CD4-positive, alpha-beta T cell (primary cell): ENCODE measurements around the gene TAOK3. TPM values are rescaled to one million over a fixed set of nuclear protein-coding genes. Genes with fewer than 3 reads are reported as not detected.

Source experiments
- ATAC-seq: fragments of 200-7000 bp; cut with Tn5 transposase; one replicate; pipeline ENCODE4 v1.10.0; 2022; ENCODE audit warnings: mild to moderate bottlenecking; ENCODE audit not compliant: poor library complexity
- CTCF ChIA-PET: fragments of 350-600 bp; sonication (Branson Sonifier 250); formaldehyde crosslinking; loops from one replicate; lab custom pipeline; 2021; ENCODE audit warnings: antibody characterized with exemption, inconsistent platforms; lab: Charles Lee
- POLR2A ChIA-PET: fragments of 350-600 bp; sonication (Branson Sonifier 250); formaldehyde crosslinking; loops from one replicate; lab custom pipeline; 2021; ENCODE audit warnings: antibody characterized with exemption, inconsistent platforms; lab: Charles Lee
- DNase-seq, 14 experiments: peaks; one replicate each; pipeline ENCODE4 v3.0.0-alpha.2; 2013 to 2020; ENCODE audit warnings: mixed read lengths in 2 of 14
- H3K27ac ChIP-seq, 2 donors: one replicate each; pipeline versions ENCODE4 v1.5.1 to v1.7.0; 2013; ENCODE audit warnings: low read length in 2 of 2, low read depth in 1 of 2, mild to moderate bottlenecking in 1 of 2
- H3K27me3 ChIP-seq, 2 experiments: 1 replicate in 1 of 2; 2 replicates in 1 of 2; pipeline versions ENCODE4 v1.6.1 to v1.7.0; 2013; ENCODE audit warnings: low read length in 2 of 2, control low read depth in 1 of 2, mild to moderate bottlenecking in 1 of 2, moderate library complexity in 1 of 2; ENCODE audit not compliant: insufficient read depth in 2 of 2, control insufficient read depth in 1 of 2
- H3K36me3 ChIP-seq: one replicate; pipeline ENCODE4 v1.6.1; 2013; ENCODE audit warnings: low read length, control low read depth; ENCODE audit not compliant: insufficient read depth
- H3K4me1 ChIP-seq: one replicate; pipeline ENCODE4 v1.6.1; 2013; ENCODE audit warnings: low read length, control low read depth; ENCODE audit not compliant: insufficient read depth
- H3K4me3 ChIP-seq: one replicate; pipeline ENCODE4 v1.5.1; 2013; ENCODE audit warnings: mild to moderate bottlenecking, low read length, moderate library complexity
- H3K9me3 ChIP-seq, 2 experiments: 1 replicate in 1 of 2; 2 replicates in 1 of 2; pipeline versions ENCODE4 v1.6.1 to v1.7.0; 2013; ENCODE audit warnings: low read length in 2 of 2, mild to moderate bottlenecking in 2 of 2, control low read depth in 1 of 2, moderate library complexity in 1 of 2; ENCODE audit not compliant: control insufficient read depth in 1 of 2, insufficient read depth in 1 of 2
- H3K27ac Mint-ChIP-seq: one replicate; pipeline ENCODE4 v1.8.0; 2020; ENCODE audit warnings: mixed read lengths
- H3K27me3 Mint-ChIP-seq: one replicate; pipeline ENCODE4 v1.8.0; 2021; ENCODE audit warnings: mixed read lengths
- H3K36me3 Mint-ChIP-seq: one replicate; pipeline ENCODE4 v1.8.0; 2021; ENCODE audit warnings: low read depth, mixed read lengths
- H3K4me1 Mint-ChIP-seq: one replicate; pipeline ENCODE4 v1.8.0; 2021; ENCODE audit warnings: low read depth, mixed read lengths
- H3K4me3 Mint-ChIP-seq: one replicate; pipeline ENCODE4 v1.8.0; 2020; ENCODE audit warnings: mild to moderate bottlenecking, mixed read lengths
- H3K9me3 Mint-ChIP-seq: one replicate; pipeline ENCODE4 v1.8.0; 2020; ENCODE audit warnings: mixed read lengths
- intact Hi-C, 2 experiments: fragments of 100-400 bp; cut with DNase I in 1 of 2; cut with micrococcal nuclease in 1 of 2; formaldehyde crosslinking; loops; one replicate each; pipeline versions ENCODE4 v1.15.1 to v1.9.0; 2023 to 2025; cut with DNase I, micrococcal nuclease
- total RNA-seq, 174 experiments: library from RNA in 2 of 174; stranded (reverse) in 2 of 174; gene quantifications; one replicate each; pipeline ENCODE4 v1.2.3 and lab custom pipeline; 2021 to 2026
- TF ChIP-seq, protein P1 (sequence below): fragments of 200-600 bp; IDR thresholded peaks from one replicate; pipeline ENCODE4 v1.8.0; 2022; ENCODE audit warnings: antibody characterized with exemption, mild to moderate bottlenecking

Gene TAOK3
- total RNA-seq, 2 experiments from 2014 or later: 53.5 to 56.6 TPM

DNA sequence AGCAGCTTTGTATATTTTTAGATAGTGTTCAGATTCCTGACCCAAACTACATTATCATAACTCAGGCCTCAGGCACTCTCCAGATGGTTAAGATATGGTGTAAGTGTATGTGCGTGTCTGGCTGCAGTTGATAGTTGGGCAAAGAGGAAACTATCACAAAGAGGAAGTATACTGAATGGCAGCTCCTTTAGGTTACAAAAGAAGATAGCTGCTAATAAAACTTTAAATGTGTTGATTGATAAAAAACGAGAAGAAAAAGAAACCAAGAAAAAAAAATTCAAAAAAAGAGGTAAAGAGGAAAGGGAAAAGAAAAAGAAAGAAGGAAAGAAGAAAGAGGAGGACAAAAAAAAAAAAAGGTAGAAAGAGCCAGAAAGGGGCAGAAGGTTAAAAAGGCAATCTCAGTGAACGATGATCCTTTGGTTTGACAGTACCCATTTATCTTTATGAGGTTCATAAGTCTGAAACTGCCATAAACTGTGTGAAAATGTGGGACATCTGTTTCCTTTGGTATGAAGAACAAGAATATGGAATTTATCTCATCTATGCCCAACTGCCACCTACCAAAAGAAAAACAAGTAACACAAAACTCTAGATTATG is 42.2 kb downstream of the TAOK3 start:
- H3K4me3 ChIP-seq: no peak overlapping the region
- no peak overlapping the region for H3K4me3 Mint-ChIP-seq
- ATAC-seq (no peak), DNase-seq (peak in 3 of 14 experiments; percentile 6 to 38 (median 31))
- H3K4me1 ChIP-seq: no peaks in the 10 kb centered on the region
- H3K4me1 Mint-ChIP-seq: peaks cover 46% of the 10 kb centered on the region
- no peaks in the 10 kb centered on the region for H3K9me3 ChIP-seq
- intact Hi-C loops: no loop called here
- ChIA-PET POLR2A (interaction anchor here (0.6 kb wide), 1 partner anchor 1178 kb away, joined by 5 read pairs; no protein-coding TSS in a partner anchor), CTCF (no interaction called here)
- H3K27ac Mint-ChIP-seq: no peak overlapping the region
- H3K36me3 Mint-ChIP-seq: peaks cover 47% of the 10 kb centered on the region
- no peaks in the 10 kb centered on the region for H3K27me3 Mint-ChIP-seq
- TF ChIP-seq, protein P1, sequence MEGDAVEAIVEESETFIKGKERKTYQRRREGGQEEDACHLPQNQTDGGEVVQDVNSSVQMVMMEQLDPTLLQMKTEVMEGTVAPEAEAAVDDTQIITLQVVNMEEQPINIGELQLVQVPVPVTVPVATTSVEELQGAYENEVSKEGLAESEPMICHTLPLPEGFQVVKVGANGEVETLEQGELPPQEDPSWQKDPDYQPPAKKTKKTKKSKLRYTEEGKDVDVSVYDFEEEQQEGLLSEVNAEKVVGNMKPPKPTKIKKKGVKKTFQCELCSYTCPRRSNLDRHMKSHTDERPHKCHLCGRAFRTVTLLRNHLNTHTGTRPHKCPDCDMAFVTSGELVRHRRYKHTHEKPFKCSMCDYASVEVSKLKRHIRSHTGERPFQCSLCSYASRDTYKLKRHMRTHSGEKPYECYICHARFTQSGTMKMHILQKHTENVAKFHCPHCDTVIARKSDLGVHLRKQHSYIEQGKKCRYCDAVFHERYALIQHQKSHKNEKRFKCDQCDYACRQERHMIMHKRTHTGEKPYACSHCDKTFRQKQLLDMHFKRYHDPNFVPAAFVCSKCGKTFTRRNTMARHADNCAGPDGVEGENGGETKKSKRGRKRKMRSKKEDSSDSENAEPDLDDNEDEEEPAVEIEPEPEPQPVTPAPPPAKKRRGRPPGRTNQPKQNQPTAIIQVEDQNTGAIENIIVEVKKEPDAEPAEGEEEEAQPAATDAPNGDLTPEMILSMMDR: no peak
- no peaks in the 10 kb centered on the region for H3K27me3 ChIP-seq
- no peaks in the 10 kb centered on the region for H3K9me3 Mint-ChIP-seq
- H3K36me3 ChIP-seq: no peaks in the 10 kb centered on the region
- H3K27ac ChIP-seq: no peak overlapping the region

DNA sequence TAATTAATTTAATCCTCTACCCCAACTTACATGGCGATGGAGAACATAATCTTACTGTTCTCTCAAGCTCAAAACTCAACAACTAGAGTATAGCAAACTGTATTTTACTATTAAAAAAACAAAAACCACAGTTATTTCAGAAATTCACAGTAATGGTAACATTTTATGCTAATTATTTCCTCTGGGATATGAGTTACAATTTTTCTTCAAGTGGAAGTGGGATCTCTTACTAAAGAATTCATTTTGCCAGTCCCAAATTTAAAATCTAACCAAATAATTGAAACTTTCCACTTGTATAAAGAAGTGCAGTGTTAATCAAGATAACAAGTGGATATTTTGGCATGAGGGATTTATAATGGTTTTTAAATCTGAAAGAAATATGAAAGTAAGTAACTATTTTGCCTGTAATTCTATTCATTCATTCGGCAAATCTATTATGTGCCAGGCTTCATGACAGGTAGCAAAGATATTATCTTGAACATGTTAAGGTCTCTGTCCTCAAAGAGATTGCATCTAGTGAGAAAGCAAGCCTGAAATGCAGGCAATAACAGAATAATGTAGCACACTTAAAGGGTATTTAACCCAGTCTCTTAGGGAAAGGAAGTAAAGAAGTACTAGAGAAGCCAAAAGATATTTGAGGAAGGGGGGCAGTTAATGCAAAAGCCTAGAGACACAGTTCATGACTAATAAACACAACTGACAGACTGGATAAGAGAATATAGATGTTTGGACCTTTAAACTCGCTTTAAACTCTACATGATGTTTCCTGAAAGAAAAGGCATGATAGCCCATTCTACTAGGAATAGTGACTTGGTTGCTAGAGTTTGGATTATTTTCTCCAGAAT is 44.0 kb downstream of the TAOK3 start:
- ChIA-PET CTCF (no interaction called here), POLR2A (no interaction called here)
- no peak for ATAC-seq
- H3K36me3 ChIP-seq: no peaks in the 10 kb centered on the region
- peaks cover 61% of the 10 kb centered on the region for H3K4me1 Mint-ChIP-seq
- H3K4me1 ChIP-seq: no peaks in the 10 kb centered on the region
- no peaks in the 10 kb centered on the region for H3K27me3 ChIP-seq
- no peaks in the 10 kb centered on the region for H3K9me3 ChIP-seq
- no peaks in the 10 kb centered on the region for H3K9me3 Mint-ChIP-seq
- TF ChIP-seq, protein P1: no peak
- no peak overlapping the region for H3K27ac Mint-ChIP-seq
- intact Hi-C loops: no loop called here
- H3K27ac ChIP-seq: no peak overlapping the region
- H3K4me3 ChIP-seq: no peak overlapping the region
- H3K36me3 Mint-ChIP-seq: peaks cover 47% of the 10 kb centered on the region
- H3K27me3 Mint-ChIP-seq: no peaks in the 10 kb centered on the region
- no peak for DNase-seq
- no peak overlapping the region for H3K4me3 Mint-ChIP-seq

DNA sequence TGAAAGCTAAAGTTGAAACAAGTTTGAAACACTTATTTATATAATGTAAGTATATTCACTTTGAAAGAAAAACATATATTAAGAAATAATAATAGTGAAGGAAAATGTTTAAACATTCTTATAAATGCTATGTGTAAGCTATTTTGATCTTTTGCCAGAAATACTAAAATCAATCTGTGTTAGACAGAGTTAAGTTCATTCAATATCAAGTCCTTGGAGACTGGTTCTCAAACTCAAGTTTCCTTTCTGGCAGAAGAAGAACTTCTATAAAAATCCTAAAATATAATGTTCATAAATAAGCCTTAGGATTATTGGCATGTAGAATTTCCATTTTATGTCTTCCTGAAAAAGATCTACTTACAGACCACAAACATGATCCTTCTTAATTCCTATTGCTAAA is 45.3 kb downstream of the TAOK3 start:
- no peaks in the 10 kb centered on the region for H3K27me3 Mint-ChIP-seq
- CTCF ChIA-PET: no interaction called here

More for the DNA sequence above, 45.3 kb downstream of the TAOK3 start:
- intact Hi-C loops: no loop called here
- H3K36me3 ChIP-seq: no peaks in the 10 kb centered on the region
- DNase-seq: no peak
- ATAC-seq: no peak
- H3K4me1 ChIP-seq: no peaks in the 10 kb centered on the region
- POLR2A ChIA-PET: no interaction called here
- Mint-ChIP-seq H3K4me3 (no peak overlapping the region), H3K9me3 (no peaks in the 10 kb centered on the region), H3K27ac (no peak overlapping the region), H3K4me1 (peaks cover 60% of the 10 kb centered on the region), H3K36me3 (peaks cover 41% of the 10 kb centered on the region)
- no peaks in the 10 kb centered on the region for H3K27me3 ChIP-seq
- TF ChIP-seq, protein P1: no peak
- no peak overlapping the region for H3K27ac ChIP-seq
- no peaks in the 10 kb centered on the region for H3K9me3 ChIP-seq
- H3K4me3 ChIP-seq: no peak overlapping the region
